Neuronal stem cell (in vitro differentiated cells): ENCODE measurements around the gene PLXDC2.

ENCODE experiments used
- DNase-seq: peaks from one replicate; pipeline ENCODE4 v3.0.0-alpha.2; 2013; ENCODE audit warnings: low spot score
- H2AFZ ChIP-seq: one replicate; pipeline ENCODE4 v1.6.1; 2013; ENCODE audit warnings: mild to moderate bottlenecking, low read length, inconsistent platforms
- H2AK5ac ChIP-seq: 2 replicates; pipeline ENCODE4 v1.6.1; 2013; ENCODE audit warnings: low read depth, mild to moderate bottlenecking, inconsistent platforms, low read length, moderate library complexity, mixed read lengths
- H2BK120ac ChIP-seq: 2 replicates; pipeline ENCODE4 v1.6.1; 2013; ENCODE audit warnings: low read depth, mild to moderate bottlenecking, inconsistent platforms, low read length, moderate library complexity, mixed read lengths
- H2BK12ac ChIP-seq: one replicate; pipeline ENCODE4 v1.6.1; 2013; ENCODE audit warnings: low read length, inconsistent platforms
- H2BK15ac ChIP-seq: 2 replicates; pipeline ENCODE4 v1.6.1; 2013; ENCODE audit warnings: mild to moderate bottlenecking, low read length, inconsistent platforms, mixed read lengths
- H2BK5ac ChIP-seq: one replicate; pipeline ENCODE4 v1.6.1; 2013; ENCODE audit warnings: inconsistent platforms, mild to moderate bottlenecking, low read length, moderate library complexity
- H3K14ac ChIP-seq: one replicate; pipeline ENCODE4 v1.6.1; 2013; ENCODE audit warnings: low read length, inconsistent platforms
- H3K18ac ChIP-seq: 2 replicates; pipeline ENCODE4 v1.6.1; 2013; ENCODE audit warnings: low read length, inconsistent platforms
- H3K23ac ChIP-seq: 2 replicates; pipeline ENCODE4 v1.6.1; 2013; ENCODE audit warnings: low read depth, mild to moderate bottlenecking, mixed read lengths, low read length, inconsistent platforms; ENCODE audit not compliant: poor library complexity
- H3K27ac ChIP-seq: replicated peaks from 3 replicates; pipeline ENCODE4 v1.5.1; 2013; ENCODE audit warnings: low read length, inconsistent platforms
- H3K27me3 ChIP-seq, 3 experiments: 2 replicates each; pipeline ENCODE4 v1.6.1; 2013; ENCODE audit warnings: low read length in 3 of 3, mild to moderate bottlenecking in 2 of 3, inconsistent platforms in 1 of 3, low read depth in 1 of 3, mixed read lengths in 1 of 3, moderate library complexity in 1 of 3; ENCODE audit not compliant: control insufficient read depth in 3 of 3, insufficient read depth in 3 of 3
- H3K36me3 ChIP-seq, 2 donors: replicated peaks in 1 of 2; 2 replicates each; pipeline ENCODE4 v1.6.1; 2013; ENCODE audit warnings: low read length in 2 of 2; ENCODE audit not compliant: control insufficient read depth in 2 of 2, insufficient read depth in 2 of 2
- H3K4ac ChIP-seq: 2 replicates; pipeline ENCODE4 v1.6.1; 2013; ENCODE audit warnings: inconsistent platforms, mild to moderate bottlenecking, low read length, moderate library complexity
- H3K4me1 ChIP-seq, 2 donors: 1 replicate in 1 of 2; 2 replicates in 1 of 2; pipeline ENCODE4 v1.6.1; 2013; ENCODE audit warnings: low read length in 2 of 2, low read depth in 1 of 2; ENCODE audit not compliant: control insufficient read depth in 2 of 2, insufficient read depth in 1 of 2
- H3K4me2 ChIP-seq: one replicate; pipeline ENCODE4 v1.6.1; 2013; ENCODE audit warnings: mild to moderate bottlenecking, low read length, inconsistent platforms; ENCODE audit not compliant: insufficient read depth, poor library complexity, severe bottlenecking
- H3K4me3 ChIP-seq, 2 donors: 2 replicates each; pipeline ENCODE4 v1.5.1; 2013; ENCODE audit warnings: low read length in 2 of 2, mild to moderate bottlenecking in 2 of 2, inconsistent platforms in 1 of 2, moderate library complexity in 1 of 2
- H3K79me1 ChIP-seq: one replicate; pipeline ENCODE4 v1.6.1; 2013; ENCODE audit warnings: low read depth, mild to moderate bottlenecking, inconsistent platforms, low read length, moderate library complexity
- H3K9ac ChIP-seq: one replicate; pipeline ENCODE4 v1.6.1; 2013; ENCODE audit warnings: mild to moderate bottlenecking, low read depth, low read length, inconsistent platforms; ENCODE audit not compliant: poor library complexity
- H3K9me3 ChIP-seq, 2 donors: replicated peaks in 1 of 2; 2 replicates each; pipeline versions ENCODE3 to v1.6.1; 2013; ENCODE audit warnings: low read length in 2 of 2, mild to moderate bottlenecking in 2 of 2, inconsistent platforms in 1 of 2, low read depth in 1 of 2, mixed read lengths in 1 of 2, moderate library complexity in 1 of 2; ENCODE audit not compliant: control insufficient read depth in 2 of 2, insufficient read depth in 1 of 2
- H4K8ac ChIP-seq: one replicate; pipeline ENCODE4 v1.6.1; 2013; ENCODE audit warnings: low read depth, mild to moderate bottlenecking, inconsistent platforms, low read length, moderate library complexity
- H4K91ac ChIP-seq: one replicate; pipeline ENCODE4 v1.6.1; 2013; ENCODE audit warnings: low read length, low read depth, mild to moderate bottlenecking, inconsistent platforms; ENCODE audit not compliant: poor library complexity
- WGBS, 2 donors: extraction: QIAGEN DNeasy Blood & Tissue Kit; methylation state at CpG; one replicate each; pipeline ENCODE4 v1.1.7; 2013; ENCODE audit warnings: missing lambda C conversion rate in 2 of 2, mixed read lengths in 1 of 2; ENCODE audit not compliant: insufficient read length in 2 of 2, insufficient replicate concordance in 1 of 2; ENCODE audit errors: extremely low coverage in 2 of 2; 5-methylcytosine and 5-hydroxymethylcytosine counted together

The PLXDC2 gene

DNA sequence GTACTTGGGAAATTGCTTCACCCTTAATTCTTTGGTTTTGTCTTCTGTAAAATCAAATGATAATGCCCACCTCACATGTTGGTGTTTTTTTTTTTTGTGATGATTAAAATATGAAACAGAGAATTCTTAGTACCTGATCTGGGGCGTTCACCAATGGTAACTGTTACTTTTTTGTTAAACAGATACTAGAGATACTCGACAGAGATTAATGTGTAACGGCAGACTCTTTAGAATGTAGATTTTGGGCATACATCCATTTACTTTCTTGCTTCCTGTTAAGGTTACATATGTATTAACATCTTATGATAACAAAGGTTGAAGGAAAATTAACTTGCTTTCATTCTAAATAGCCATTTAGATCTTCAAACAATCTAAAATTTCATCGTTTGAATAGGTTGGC is 23.3 kb downstream of the PLXDC2 start:
- no peaks in the 10 kb centered on the region for H3K27me3 ChIP-seq
- H3K79me1 ChIP-seq: no peaks in the 10 kb centered on the region
- H2BK12ac ChIP-seq: no peak overlapping the region
- no peak overlapping the region for H3K14ac ChIP-seq
- no peaks in the 10 kb centered on the region for H3K36me3 ChIP-seq
- no peak overlapping the region for H3K4ac ChIP-seq
- no peak overlapping the region for H2AK5ac ChIP-seq
- no peak overlapping the region for H4K8ac ChIP-seq
- no CpG with 5 or more reads among the region's 4 CpGs for WGBS, 2 donors
- no peak for DNase-seq
- no peak overlapping the region for H3K4me3 ChIP-seq
- no peak overlapping the region for H3K9ac ChIP-seq
- H3K4me2 ChIP-seq: no peak overlapping the region
- H3K23ac ChIP-seq: no peak overlapping the region
- H3K18ac ChIP-seq: no peak overlapping the region
- no peak overlapping the region for H3K27ac ChIP-seq
- H2BK15ac ChIP-seq: no peak overlapping the region
- no peak overlapping the region for H2BK5ac ChIP-seq
- H3K9me3 ChIP-seq: no peaks in the 10 kb centered on the region
- H3K4me1 ChIP-seq: peaks cover 3% of the 10 kb centered on the region in 2 donors
- H2AFZ ChIP-seq: no peak overlapping the region
- H2BK120ac ChIP-seq: no peak overlapping the region
- H4K91ac ChIP-seq: no peak overlapping the region

DNA sequence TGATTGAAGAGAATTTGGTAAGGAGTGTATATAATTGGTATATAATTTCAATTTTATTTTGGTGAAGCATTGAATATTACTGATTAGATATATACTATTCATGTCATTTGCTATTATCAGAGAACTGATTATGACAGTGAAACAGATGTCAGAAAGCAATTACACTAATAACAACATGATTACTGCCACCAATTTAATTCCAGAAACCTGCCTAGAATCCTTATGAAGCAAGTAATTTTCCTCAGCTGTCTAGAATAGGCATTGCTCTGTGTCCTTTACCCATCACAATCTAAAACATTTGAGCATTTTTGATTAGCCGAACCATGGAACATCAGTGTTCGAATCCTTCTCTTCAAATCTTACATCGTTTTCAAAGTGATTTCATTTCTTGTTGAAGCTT is 24.5 kb downstream of the PLXDC2 start:
- H3K4ac ChIP-seq: no peak overlapping the region
- no peaks in the 10 kb centered on the region for H3K79me1 ChIP-seq
- H2BK12ac ChIP-seq: no peak overlapping the region
- H2BK15ac ChIP-seq: no peak overlapping the region
- H3K27me3 ChIP-seq: no peaks in the 10 kb centered on the region
- no CpG with 5 or more reads among the region's 3 CpGs for WGBS, 2 donors
- no peaks in the 10 kb centered on the region for H3K9me3 ChIP-seq
- no peak overlapping the region for H2BK120ac ChIP-seq
- H2AK5ac ChIP-seq: no peak overlapping the region
- no peak overlapping the region for H3K14ac ChIP-seq
- DNase-seq: no peak
- no peak overlapping the region for H3K27ac ChIP-seq
- H3K4me1 ChIP-seq: peaks cover 3 to 12% of the 10 kb centered on the region in 2 donors
- H2AFZ ChIP-seq: no peak overlapping the region
- H3K18ac ChIP-seq: no peak overlapping the region
- H3K9ac ChIP-seq: no peak overlapping the region
- no peak overlapping the region for H3K23ac ChIP-seq
- H3K36me3 ChIP-seq: no peaks in the 10 kb centered on the region
- H4K91ac ChIP-seq: no peak overlapping the region
- no peak overlapping the region for H2BK5ac ChIP-seq
- H3K4me3 ChIP-seq: no peak overlapping the region
- H3K4me2 ChIP-seq: no peak overlapping the region
- H4K8ac ChIP-seq: no peak overlapping the region

DNA sequence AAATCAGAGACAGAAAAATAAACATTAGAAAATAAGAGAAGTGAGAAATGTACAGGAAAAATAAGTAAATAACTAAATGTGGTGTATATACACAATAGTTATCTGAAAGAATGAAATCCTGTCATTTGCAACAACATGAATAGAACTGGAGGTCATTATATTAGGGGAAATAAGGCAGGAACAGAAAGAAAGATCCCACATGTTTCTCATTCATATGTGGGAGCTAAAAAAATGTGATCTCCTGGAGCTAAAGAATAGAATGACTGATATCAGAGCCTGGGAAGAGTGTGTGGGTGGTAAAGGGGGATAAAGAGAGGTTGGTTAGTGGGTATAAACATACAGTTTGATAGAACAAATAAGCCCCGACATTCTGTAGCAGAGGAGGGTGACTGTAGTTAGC is 27.3 kb downstream of the PLXDC2 start:
- Histone ChIP-seq H3K79me1 (no peaks in the 10 kb centered on the region), H3K27ac (no peak overlapping the region), H3K4ac (no peak overlapping the region), H2AK5ac (no peak overlapping the region), H3K18ac (no peak overlapping the region), H3K27me3 (no peaks in the 10 kb centered on the region), H3K14ac (no peak overlapping the region), H4K91ac (no peak overlapping the region), H3K36me3 (no peaks in the 10 kb centered on the region), H2BK12ac (no peak overlapping the region), H3K4me3 (no peak overlapping the region), H2BK15ac (no peak overlapping the region), H2AFZ (peak overlapping the region; percentile 17), H4K8ac (no peak overlapping the region), H2BK5ac (no peak overlapping the region), H2BK120ac (no peak overlapping the region), H3K9ac (no peak overlapping the region), H3K23ac (no peak overlapping the region), H3K4me1 (peaks cover 5 to 12% of the 10 kb centered on the region in 2 donors), H3K4me2 (peak overlapping the region; percentile 30), H3K9me3 (no peaks in the 10 kb centered on the region)
- DNase-seq: no peak
- WGBS, 2 donors: no CpG with 5 or more reads among the region's 1 CpG

DNA sequence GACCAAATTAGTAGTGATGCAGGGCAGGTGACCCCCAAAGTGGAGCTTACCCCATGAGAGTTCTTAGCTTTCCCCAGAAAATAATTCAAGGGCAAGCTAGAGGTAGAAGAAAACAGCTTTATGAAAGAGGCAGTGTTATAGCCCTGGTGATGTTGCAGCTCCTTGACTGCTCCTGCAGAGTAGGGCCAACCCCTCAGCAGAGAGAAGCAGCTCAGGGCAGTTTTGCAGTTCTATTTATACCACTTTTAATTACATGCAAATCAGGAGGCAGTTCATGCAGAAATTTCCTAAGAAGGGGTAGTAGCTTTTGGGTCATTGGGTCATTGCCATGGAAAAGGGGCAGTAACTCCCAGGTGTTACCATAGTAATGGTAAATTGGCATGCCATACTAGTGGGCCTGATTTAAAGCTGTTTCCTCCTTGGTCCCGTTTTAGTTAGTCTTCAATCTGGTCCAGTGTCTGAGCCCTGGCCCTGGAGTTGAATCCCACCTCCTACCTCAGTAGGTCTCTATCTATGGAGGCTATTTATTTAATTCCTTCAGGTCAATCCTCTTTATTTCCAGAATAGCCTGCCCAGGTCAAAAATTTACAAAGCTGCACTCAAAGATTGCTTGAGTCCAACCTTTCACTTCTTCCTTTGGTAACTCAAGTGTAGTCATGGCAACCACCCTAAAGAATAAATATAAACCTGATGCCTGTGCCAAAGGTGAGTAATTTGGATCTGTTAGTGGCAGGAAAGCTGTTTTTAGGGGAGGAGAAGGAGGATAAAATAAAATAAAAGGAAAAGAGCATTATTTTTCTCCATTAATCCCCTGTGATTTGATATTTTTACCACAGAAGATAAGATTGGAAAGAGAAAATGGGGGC is 29.5 kb downstream of the PLXDC2 start:
- no peak for DNase-seq
- H3K4me3 ChIP-seq: no peak overlapping the region
- no peak overlapping the region for H4K91ac ChIP-seq
- H2AK5ac ChIP-seq: no peak overlapping the region
- WGBS, 2 donors: no CpG with 5 or more reads among the region's 1 CpG
- H3K18ac ChIP-seq: no peak overlapping the region
- no peak overlapping the region for H2BK15ac ChIP-seq
- no peak overlapping the region for H3K4ac ChIP-seq
- no peak overlapping the region for H2AFZ ChIP-seq
- H3K36me3 ChIP-seq: no peaks in the 10 kb centered on the region
- H3K9me3 ChIP-seq: no peaks in the 10 kb centered on the region
- no peak overlapping the region for H4K8ac ChIP-seq
- H3K9ac ChIP-seq: no peak overlapping the region
- H3K14ac ChIP-seq: no peak overlapping the region
- no peak overlapping the region for H2BK5ac ChIP-seq
- H3K27ac ChIP-seq: no peak overlapping the region
- no peaks in the 10 kb centered on the region for H3K79me1 ChIP-seq
- no peak overlapping the region for H2BK120ac ChIP-seq
- no peak overlapping the region for H3K23ac ChIP-seq
- no peak overlapping the region for H3K4me2 ChIP-seq
- H2BK12ac ChIP-seq: no peak overlapping the region
- peaks cover 6 to 12% of the 10 kb centered on the region in 2 donors for H3K4me1 ChIP-seq
- H3K27me3 ChIP-seq: no peaks in the 10 kb centered on the region
